ENCODE data around the gene CACNG7. TPM values are rescaled to one million over a fixed set of nuclear protein-coding genes. Genes with fewer than 3 reads are reported as not detected.
A peak's percentile ranks its signal among the peaks of the same experiment; 100 is the strongest.

CACNG7 gene
- total RNA-seq, 1 experiment from 2014 or later = 22.7 TPM

- Histone ChIP-seq H4K8ac (replicated peaks; ENCODE audit: insufficient read length, low read depth, low read length) (no peak overlapping the region), H4K5ac (ENCODE audit: insufficient read length, low read depth, low read length) (no peak overlapping the region), H3K27me3 (ENCODE audit: insufficient read depth, low read length) (no peaks in the 10 kb centered on the region), H3K79me2 (ENCODE audit: insufficient read depth, low read length) (no peaks in the 10 kb centered on the region), H3K56ac (ENCODE audit: insufficient read length, low read depth, low read length) (no peak overlapping the region), H2BK20ac (ENCODE audit: low read depth, low read length, poor library complexity, severe bottlenecking) (no peak overlapping the region), H3K4me1 (ENCODE audit: insufficient read depth, low read length) (no peaks in the 10 kb centered on the region; the same call in 1 of the 2 replicates), H2BK12ac (ENCODE audit: insufficient read length, low read depth, low read length) (peak overlapping the region; percentile 16), H4K20me1 (ENCODE audit: control insufficient read depth, insufficient read depth, insufficient read length) (no peaks in the 10 kb centered on the region), H3K9ac (ENCODE audit: extremely low read depth, insufficient read length, low read length) (peak overlapping the region; percentile 21), H2AK5ac (ENCODE audit: insufficient read length, low read length) (no peak overlapping the region), H3K4me2 (ENCODE audit: insufficient read depth, insufficient read length, low read length) (peak overlapping the region; percentile 81), H2BK15ac (ENCODE audit: low read depth, low read length) (no peak overlapping the region), H4K91ac (ENCODE audit: insufficient read length, low read depth, low read length) (no peak overlapping the region), H3K14ac (ENCODE audit: insufficient read depth, low read length) (peak overlapping the region; percentile 63; the same call in 1 of the 2 replicates), H3K18ac (ENCODE audit: insufficient read length, low read depth, low read length) (no peak overlapping the region), H3K23ac (ENCODE audit: insufficient read length, low read depth, low read length) (no peak overlapping the region), H3K27ac (ENCODE audit: insufficient read length, low read depth, low read length) (no peak overlapping the region), H2BK120ac (ENCODE audit: low read depth, low read length, poor library complexity, severe bottlenecking) (peak overlapping the region; percentile 51), H2BK5ac (ENCODE audit: insufficient read length, low read length) (no peak overlapping the region), H3K9me3 (ENCODE audit: control insufficient read depth, low read depth, low read length) (no peaks in the 10 kb centered on the region), H2AFZ (ENCODE audit: low read length) (no peak overlapping the region), H3T11ph (ENCODE audit: low read length) (no peak overlapping the region), H3K4ac (ENCODE audit: low read depth, low read length) (no peak overlapping the region), H3K23me2 (ENCODE audit: insufficient read length, low read depth, low read length, poor library complexity, severe bottlenecking) (peaks cover 37% of the 10 kb centered on the region), H3K79me1 (ENCODE audit: insufficient read depth, low read depth, low read length, poor library complexity, severe bottlenecking) (no peaks in the 10 kb centered on the region)
- peaks cover 23% of the 10 kb centered on the region for H3K27me3 Mint-ChIP-seq (ENCODE audit: low read depth)
- H3K9me3 Mint-ChIP-seq = no peaks in the 10 kb centered on the region
- H3K36me3 Mint-ChIP-seq (ENCODE audit: insufficient read depth in 1 of 3, low read depth in 3 of 3) = no peaks in the 10 kb centered on the region; a peak in 2 of 7 replicates
- no peak; the same call in 2 of the 3 replicates for TF ChIP-seq CTCF (conservative IDR thresholded peaks at IDR 0.05)
- no peak overlapping the region for H3K27ac Mint-ChIP-seq
- WGBS (ENCODE audit: extremely low coverage, insufficient read length, low lambda C conversion rate) = no CpG with 5 or more reads among the region's 18 CpGs
- no peak overlapping the region; a peak in 1 of 5 replicates for H3K4me3 Mint-ChIP-seq
- DNase-seq = no peak
- peaks cover 18 to 21% of the 10 kb centered on the region in 2 experiments for H3K4me1 Mint-ChIP-seq
Observed at GRCh38 chr19:53882391-53883050, 26.6 kb upstream of the CACNG7 start.
